IMR-90 (cell line): ENCODE measurements around the gene CTSO. TPM values are rescaled to one million over a fixed set of nuclear protein-coding genes. Genes with fewer than 3 reads are reported as not detected.

Experiments used
- ATAC-seq: fragments of 200-7000 bp; cut with Tn5 transposase; 2 replicates; pipeline ENCODE4 v1.9.1; 2020; ENCODE audit warnings: low read depth, mild to moderate bottlenecking, moderate library complexity
- Bru-seq: library from RNA; stranded (reverse); fragments of 400-500 nt; gene quantifications from one replicate; lab custom pipeline; 2021; lab: Mats Ljungman, UMichigan
- BruChase-seq, 2 experiments: library from RNA; stranded (reverse); fragments of 400-500 nt; gene quantifications; one replicate each; lab custom pipeline; 2021; lab: Mats Ljungman, UMichigan
- BruUV-seq: library from RNA; stranded (reverse); fragments of 400-500 nt; replicated peaks from 2 replicates; lab custom pipeline; 2021; lab: Mats Ljungman, UMichigan
- CTCF ChIA-PET: fragments of 300-600 bp; formaldehyde crosslinking; extraction: SDS; loops from one replicate; lab custom pipeline; 2021; ENCODE audit warnings: antibody characterized with exemption; lab: Yijun Ruan, JAX
- POLR2A ChIA-PET: fragments of 300-600 bp; sonication (Branson Sonifier 250); formaldehyde crosslinking; loops from one replicate; lab custom pipeline; 2022; ENCODE audit warnings: antibody characterized with exemption; ENCODE audit not compliant: unreplicated experiment; lab: Charles Lee
- DNase-seq: peaks from one replicate; pipeline ENCODE4 v3.0.0; 2013
- H2AFZ ChIP-seq: replicated peaks from 2 replicates; pipeline ENCODE3; 2013; ENCODE audit warnings: low read length, mild to moderate bottlenecking; ENCODE audit not compliant: poor library complexity
- H2AK5ac ChIP-seq: 2 replicates; pipeline ENCODE4 v1.6.1; 2013; ENCODE audit warnings: low read depth, low read length, inconsistent platforms
- H2AK9ac ChIP-seq: replicated peaks from 2 replicates; pipeline ENCODE3; 2013; ENCODE audit warnings: mild to moderate bottlenecking, low read depth, low read length, moderate library complexity; ENCODE audit not compliant: poor library complexity
- H2BK120ac ChIP-seq: 2 replicates; pipeline ENCODE4 v1.6.1; 2013; ENCODE audit warnings: low read depth, low read length, inconsistent platforms
- H2BK15ac ChIP-seq: 3 replicates; pipeline ENCODE4 v1.6.1; 2013; ENCODE audit warnings: low read depth, low read length, inconsistent platforms
- H2BK20ac ChIP-seq: 2 replicates; pipeline ENCODE4 v1.6.1; 2013; ENCODE audit warnings: low read depth, mild to moderate bottlenecking, inconsistent platforms, low read length, moderate library complexity
- H2BK5ac ChIP-seq: 2 replicates; pipeline ENCODE4 v1.6.1; 2013; ENCODE audit warnings: mild to moderate bottlenecking, low read depth, low read length, inconsistent platforms; ENCODE audit not compliant: poor library complexity, severe bottlenecking
- H3K14ac ChIP-seq: replicated peaks from 2 replicates; pipeline ENCODE4 v1.6.1; 2013; ENCODE audit warnings: low read depth, low read length, inconsistent platforms
- H3K18ac ChIP-seq: 2 replicates; pipeline ENCODE4 v1.6.1; 2013; ENCODE audit warnings: low read depth, low read length, control low read depth
- H3K23ac ChIP-seq: 2 replicates; pipeline ENCODE4 v1.6.1; 2013; ENCODE audit warnings: low read depth, low read length, inconsistent platforms
- H3K27ac ChIP-seq: 2 replicates; pipeline ENCODE4 v1.5.1; 2013; ENCODE audit warnings: mild to moderate bottlenecking, control low read depth, low read length; ENCODE audit not compliant: insufficient read depth
- H3K27me3 ChIP-seq: 2 replicates; pipeline ENCODE4 v1.6.1; 2013; ENCODE audit warnings: low read length; ENCODE audit not compliant: control insufficient read depth, insufficient read depth
- H3K36me3 ChIP-seq: 2 replicates; pipeline ENCODE4 v1.6.1; 2013; ENCODE audit warnings: low read length, mixed read lengths; ENCODE audit not compliant: control insufficient read depth, insufficient read depth
- H3K4ac ChIP-seq: 2 replicates; pipeline ENCODE4 v1.6.1; 2013; ENCODE audit warnings: low read depth, low read length, inconsistent platforms
- H3K4me1 ChIP-seq: 2 replicates; pipeline ENCODE4 v1.6.1; 2013; ENCODE audit warnings: low read length, mixed read lengths; ENCODE audit not compliant: control insufficient read depth, insufficient read depth
- H3K4me2 ChIP-seq: 2 replicates; pipeline ENCODE4 v1.6.1; 2013; ENCODE audit warnings: low read depth, mild to moderate bottlenecking, control low read depth, low read length, moderate library complexity
- H3K4me3 ChIP-seq: 2 replicates; pipeline ENCODE4 v1.5.1; 2013; ENCODE audit warnings: low read depth, mild to moderate bottlenecking, control low read depth, low read length, moderate library complexity; ENCODE audit not compliant: insufficient read depth
- H3K56ac ChIP-seq: 2 replicates; pipeline ENCODE4 v1.6.1; 2013; ENCODE audit warnings: low read length, inconsistent platforms; ENCODE audit not compliant: insufficient read depth; ENCODE audit errors: extremely low read depth
- H3K79me1 ChIP-seq, 2 experiments: 2 replicates each; pipeline ENCODE4 v1.6.1; 2013; ENCODE audit warnings: low read length in 2 of 2, inconsistent platforms in 1 of 2, low read depth in 1 of 2
- H3K9ac ChIP-seq: 2 replicates; pipeline ENCODE4 v1.6.1; 2013; ENCODE audit warnings: low read depth, low read length, control low read depth
- H3K9me1 ChIP-seq: 2 replicates; pipeline ENCODE4 v1.6.1; 2013; ENCODE audit warnings: low read length, inconsistent platforms; ENCODE audit not compliant: insufficient read depth
- H3K9me3 ChIP-seq: 2 replicates; pipeline ENCODE4 v1.6.1; 2013; ENCODE audit warnings: low read length; ENCODE audit not compliant: control insufficient read depth, insufficient read depth
- H4K20me1 ChIP-seq: 2 replicates; pipeline ENCODE4 v1.6.1; 2013; ENCODE audit warnings: low read length, inconsistent platforms; ENCODE audit not compliant: insufficient read depth
- H4K5ac ChIP-seq: 2 replicates; pipeline ENCODE4 v1.6.1; 2013; ENCODE audit warnings: mild to moderate bottlenecking, low read depth, low read length, control low read depth
- H4K8ac ChIP-seq, 2 experiments: 2 replicates each; pipeline ENCODE4 v1.6.1; 2013; ENCODE audit warnings: low read depth in 2 of 2, low read length in 2 of 2, control low read depth in 1 of 2, inconsistent platforms in 1 of 2
- H4K91ac ChIP-seq: 2 replicates; pipeline ENCODE4 v1.6.1; 2013; ENCODE audit warnings: low read depth, low read length, inconsistent platforms; ENCODE audit not compliant: insufficient read depth
- CEBPB ChIP-seq: IDR thresholded peaks from 2 replicates; pipeline ENCODE4 v1.6.1; 2012; ENCODE audit warnings: low read depth, low read length, improper control_type of control experiment
- POLR2A ChIP-seq: IDR thresholded peaks from 2 replicates; pipeline ENCODE4 v1.6.1; 2012; ENCODE audit warnings: mild to moderate bottlenecking, low read depth, low read length
- RAD21 ChIP-seq: IDR thresholded peaks from 2 replicates; pipeline ENCODE4 v1.6.1; 2012; ENCODE audit warnings: low read length, improper control_type of control experiment
- RFX5 ChIP-seq: IDR thresholded peaks from 2 replicates; pipeline ENCODE4 v1.8.0; 2012; ENCODE audit warnings: low read depth, mild to moderate bottlenecking, low read length, moderate library complexity
- SMC3 ChIP-seq: fragments of 150-350 bp; IDR thresholded peaks from 2 replicates; pipeline ENCODE4 v1.6.1; 2016; ENCODE audit warnings: low read depth, mild to moderate bottlenecking, antibody characterized with exemption, low read length, moderate library complexity
- WGBS, 2 experiments: methylation state at CpG; one replicate each; pipeline versions ENCODE4 v1.1.5 to v1.1.7; 2013; ENCODE audit warnings: missing lambda C conversion rate in 2 of 2; ENCODE audit not compliant: insufficient read length in 1 of 2; ENCODE audit errors: extremely low coverage in 2 of 2; 5-methylcytosine and 5-hydroxymethylcytosine counted together
- dilution Hi-C: fragments of 300-500 bp; cut with HindIII; formaldehyde crosslinking; loops from one replicate; pipeline ENCODE4 v1.14.3; 2018; ENCODE audit warnings: low sequenced_read_pairs; ENCODE audit not compliant: unreplicated experiment
- in situ Hi-C: fragments of 300-500 bp; cut with MboI; formaldehyde crosslinking; loops from 3 replicates; pipeline ENCODE4 v1.14.3; 2019; ENCODE audit warnings: low sequenced_read_pairs, inconsistent platforms, mixed read lengths
- intact Hi-C: fragments of 100-400 bp; cut with micrococcal nuclease; formaldehyde crosslinking; loops from 2 replicates; pipeline ENCODE4 v1.10.0; 2022
- long read RNA-seq: library from polyadenylated mRNA; unstranded; transcript quantifications from one replicate; pipeline ENCODE4 v2.0.0, GENCODE V29; 2021; ENCODE audit not compliant: unreplicated experiment
- polyA plus RNA-seq, 3 experiments: library from polyadenylated mRNA; depleted of rRNA; stranded (reverse); fragments of >200 nt; gene quantifications; 2 replicates each; pipeline ENCODE4 v1.2.3, GENCODE V29; 2012; ENCODE audit warnings: low replicate concordance in 1 of 3
- total RNA-seq: library from RNA; depleted of rRNA; stranded (reverse); fragments of >200 nt; gene quantifications from 2 replicates; pipeline ENCODE4 v1.2.3, GENCODE V29; 2012; rRNA removed
- TF ChIP-seq, protein P1 (sequence below): conservative IDR thresholded peaks from 2 replicates; pipeline ENCODE4 v1.5.1; 2012; ENCODE audit warnings: mild to moderate bottlenecking, low read depth, low read length, improper control_type of control experiment

The CTSO gene, protein sequence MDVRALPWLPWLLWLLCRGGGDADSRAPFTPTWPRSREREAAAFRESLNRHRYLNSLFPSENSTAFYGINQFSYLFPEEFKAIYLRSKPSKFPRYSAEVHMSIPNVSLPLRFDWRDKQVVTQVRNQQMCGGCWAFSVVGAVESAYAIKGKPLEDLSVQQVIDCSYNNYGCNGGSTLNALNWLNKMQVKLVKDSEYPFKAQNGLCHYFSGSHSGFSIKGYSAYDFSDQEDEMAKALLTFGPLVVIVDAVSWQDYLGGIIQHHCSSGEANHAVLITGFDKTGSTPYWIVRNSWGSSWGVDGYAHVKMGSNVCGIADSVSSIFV
- 2.9 and 3.6 TPM in 2 replicates for total RNA-seq
- 3.4 and 3.9 TPM in 2 replicates for polyA plus RNA-seq (2012; rRNA removed)
- 1.7 and 2.1 TPM in 2 replicates for polyA plus RNA-seq (2012; cell fraction: cytosol; rRNA removed)
- 0.48 and 3.7 TPM in 2 replicates for polyA plus RNA-seq (2012; cell fraction: nucleus; rRNA removed; ENCODE audit: low replicate concordance)
- percentile 51 among the genes with signal in this experiment for Bru-seq, nascent RNA
- BruChase-seq, experiment 1, labeled RNA remaining after a 6-hour chase: percentile 59 among the genes with signal in this experiment
- BruChase-seq, experiment 2, labeled RNA remaining after a 2-hour chase: percentile 49 among the genes with signal in this experiment
- long read RNA-seq, transcript CTSO-201 (8 exons, 2,954 nt): major isoform, 38 of 40 reads
- long read RNA-seq, partial matches to known transcripts: 2 of 40 reads
- long read RNA-seq, other reads (novel, unspliced or antisense): 0 of 40 reads

DNA sequence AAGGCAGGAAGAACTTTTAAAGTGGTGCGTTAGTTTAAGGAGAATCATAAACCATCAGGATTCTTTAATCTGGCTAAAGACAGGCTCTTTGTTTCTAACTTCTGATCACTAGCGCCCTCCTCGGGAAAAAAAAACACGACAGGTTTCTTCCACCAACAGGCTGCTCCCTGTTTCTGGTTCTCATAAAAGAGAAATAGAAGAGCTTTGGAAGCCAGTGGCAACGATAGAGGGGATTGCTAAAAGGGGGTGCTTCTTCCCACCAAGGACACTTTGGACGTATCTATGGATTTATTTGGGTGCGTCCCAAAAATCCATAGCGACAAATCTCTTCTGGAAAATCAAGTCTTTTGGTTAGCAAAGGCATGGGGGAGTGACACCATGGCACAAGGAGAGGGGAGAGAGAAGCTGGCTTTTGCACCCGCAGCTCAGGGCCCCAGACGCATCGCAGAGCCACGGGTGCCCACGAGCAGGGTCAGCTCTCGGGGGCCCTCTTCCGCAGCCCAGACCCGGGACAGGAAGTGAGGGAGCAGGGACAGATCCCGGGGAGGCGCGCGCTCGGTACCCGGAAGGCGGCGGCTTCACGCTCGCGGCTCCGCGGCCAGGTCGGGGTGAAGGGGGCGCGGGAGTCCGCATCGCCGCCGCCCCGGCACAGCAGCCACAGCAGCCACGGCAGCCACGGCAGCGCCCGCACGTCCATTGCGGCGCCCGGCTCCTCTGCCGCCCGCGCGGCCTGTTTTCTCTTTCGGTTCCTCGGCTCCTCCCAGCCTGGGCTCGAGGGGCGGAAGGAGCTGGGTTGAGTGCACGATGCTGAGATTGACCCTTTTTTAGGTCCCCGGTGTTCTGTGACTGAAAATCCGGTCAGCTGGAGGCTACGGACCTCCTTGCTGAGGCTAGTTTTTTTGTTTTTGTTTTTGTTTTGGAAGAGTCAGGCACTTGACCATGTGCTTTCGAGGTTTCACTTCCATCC is at the start of gene CTSO:
Gene CTSO, minus strand, starts transcription at position 716 of the 967 bp plus-strand sequence. Its CDS starts 19 bp downstream, at position 697.
- dilution Hi-C loops: no loop called here
- Histone ChIP-seq H4K20me1 (no peaks in the 10 kb centered on the region), H3K23ac (peak within 1 kb of the TSS; percentile 91), H3K36me3 (no peaks in the 10 kb centered on the region), H3K9ac (peak within 1 kb of the TSS; percentile 95), H2BK15ac (peak within 1 kb of the TSS; percentile 75; the same call in 2 of the 3 replicates), H2AK5ac (peak within 1 kb of the TSS; percentile 45; the same call in 1 of the 2 replicates), H3K56ac (peak within 1 kb of the TSS; percentile 93), H3K27ac (peak within 1 kb of the TSS; percentile 99), H3K4me3 (peak within 1 kb of the TSS; percentile 76), H3K4me1 (peaks cover 8% of the 10 kb centered on the region), H4K91ac (peak within 1 kb of the TSS; percentile 93), H2BK120ac (peak within 1 kb of the TSS; percentile 95), H2BK20ac (peak within 1 kb of the TSS; percentile 75), H3K14ac (peak within 1 kb of the TSS; percentile 99), H3K9me3 (no peaks in the 10 kb centered on the region), H3K4me2 (peak within 1 kb of the TSS; percentile 98), H2AFZ (peak within 1 kb of the TSS; percentile 97), H2AK9ac (peak within 1 kb of the TSS; percentile 21), H4K8ac (peak within 1 kb of the TSS; percentile 94 to 98), H3K79me1 (no peaks in the 10 kb centered on the region), H3K18ac (peak within 1 kb of the TSS; percentile 98), H4K5ac (peak within 1 kb of the TSS; percentile 96), H3K27me3 (no peaks in the 10 kb centered on the region), H2BK5ac (peak within 1 kb of the TSS; percentile 96), H3K4ac (peak within 1 kb of the TSS; percentile 88), H3K9me1 (peaks cover 4% of the 10 kb centered on the region)
- DNase-seq (peak; percentile 85), ATAC-seq (peak; percentile 94)
- intact Hi-C loops: loop anchor here (1.0 to 10.0 kb wide), 4 partner anchors 143 to 1011 kb away; no protein-coding TSS in a partner anchor
- in situ Hi-C loops: loop anchor here (5.0 to 25.0 kb wide), 5 partner anchors 146 to 1009 kb away; partner anchors contain the start of gene PDGFC
- ChIA-PET CTCF (interaction anchor here (0.5 to 2.6 kb wide), 29 partner anchors 10 to 1085 kb away, joined by 3 to 42 read pairs (median 4); no protein-coding TSS in a partner anchor), POLR2A (interaction anchor here (0.6 to 0.7 kb wide), 2 partner anchors 143 to 553 kb away, joined by 4 to 6 read pairs; no protein-coding TSS in a partner anchor)
- TF ChIP-seq RFX5 (no peak), RAD21 (peak; percentile 70), SMC3 (peak; percentile 64), POLR2A (peak; percentile 62), CEBPB (no peak)
- TF ChIP-seq, protein P1, sequence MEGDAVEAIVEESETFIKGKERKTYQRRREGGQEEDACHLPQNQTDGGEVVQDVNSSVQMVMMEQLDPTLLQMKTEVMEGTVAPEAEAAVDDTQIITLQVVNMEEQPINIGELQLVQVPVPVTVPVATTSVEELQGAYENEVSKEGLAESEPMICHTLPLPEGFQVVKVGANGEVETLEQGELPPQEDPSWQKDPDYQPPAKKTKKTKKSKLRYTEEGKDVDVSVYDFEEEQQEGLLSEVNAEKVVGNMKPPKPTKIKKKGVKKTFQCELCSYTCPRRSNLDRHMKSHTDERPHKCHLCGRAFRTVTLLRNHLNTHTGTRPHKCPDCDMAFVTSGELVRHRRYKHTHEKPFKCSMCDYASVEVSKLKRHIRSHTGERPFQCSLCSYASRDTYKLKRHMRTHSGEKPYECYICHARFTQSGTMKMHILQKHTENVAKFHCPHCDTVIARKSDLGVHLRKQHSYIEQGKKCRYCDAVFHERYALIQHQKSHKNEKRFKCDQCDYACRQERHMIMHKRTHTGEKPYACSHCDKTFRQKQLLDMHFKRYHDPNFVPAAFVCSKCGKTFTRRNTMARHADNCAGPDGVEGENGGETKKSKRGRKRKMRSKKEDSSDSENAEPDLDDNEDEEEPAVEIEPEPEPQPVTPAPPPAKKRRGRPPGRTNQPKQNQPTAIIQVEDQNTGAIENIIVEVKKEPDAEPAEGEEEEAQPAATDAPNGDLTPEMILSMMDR: peak; percentile 72
- WGBS, 2 experiments: 0% methylated on average over 9 of the region's 58 CpGs; no CpG with 5 or more reads in 1 of the 2 experiments
- BruUV-seq: TSS peak; percentile 87
